HL-60/S4 treated with retinoic acid at 250 ng/mL for 4 days and 3 days (cell line): Measurements from ENCODE around the gene PABPN1L.

Experiments
- in situ Hi-C: fragments of 300-500 bp; cut with MboI; formaldehyde crosslinking; loops from 2 replicates; pipeline ENCODE4 v1.7.0; 2022; ENCODE audit warnings: low sequenced_read_pairs

PABPN1L gene, protein sequence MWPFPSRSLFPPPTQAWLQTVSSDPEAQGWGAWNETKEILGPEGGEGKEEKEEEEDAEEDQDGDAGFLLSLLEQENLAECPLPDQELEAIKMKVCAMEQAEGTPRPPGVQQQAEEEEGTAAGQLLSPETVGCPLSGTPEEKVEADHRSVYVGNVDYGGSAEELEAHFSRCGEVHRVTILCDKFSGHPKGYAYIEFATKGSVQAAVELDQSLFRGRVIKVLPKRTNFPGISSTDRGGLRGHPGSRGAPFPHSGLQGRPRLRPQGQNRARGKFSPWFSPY

GRCh38 chr16:88866151-88866920, at the start of gene PABPN1L:
Gene PABPN1L, minus strand, starts transcription at chr16:88866660. Its CDS starts 54 bp downstream, at chr16:88866606.
- in situ Hi-C loops: no loop called here

DNA sequence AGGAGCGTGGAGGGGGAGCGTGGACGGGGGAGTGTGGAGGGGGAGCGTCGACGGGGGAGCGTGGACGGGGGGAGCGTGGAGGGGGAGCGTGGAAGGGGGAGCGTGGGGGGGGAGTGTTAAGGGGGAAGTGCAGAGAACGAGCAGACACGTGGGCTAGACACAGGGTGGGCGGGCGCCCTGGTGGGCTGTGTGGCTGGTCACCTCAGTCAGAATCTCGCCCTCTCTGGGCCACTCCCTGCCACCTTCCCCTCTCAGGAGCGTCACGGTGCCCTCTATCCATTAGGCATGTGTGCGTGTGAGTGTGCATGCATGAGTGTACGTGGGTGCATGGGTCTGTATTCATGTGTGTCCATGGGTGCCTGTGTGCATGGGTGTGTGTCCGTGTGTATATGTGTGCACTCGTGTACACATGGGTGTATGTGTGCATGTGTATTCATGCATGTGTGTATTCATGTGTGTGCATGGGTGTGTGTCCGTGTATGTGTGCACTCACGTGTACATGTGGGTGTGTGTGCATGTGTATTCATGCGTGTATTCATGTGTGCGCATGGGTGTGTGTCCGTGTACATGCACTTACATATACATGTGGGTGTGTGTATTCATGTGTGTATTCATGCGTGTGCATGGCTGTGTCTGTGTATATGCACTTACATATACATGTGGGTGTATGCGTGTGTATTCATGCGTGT, 49.3 kb upstream of the PABPN1L start:
- in situ Hi-C loops: no loop called here

DNA sequence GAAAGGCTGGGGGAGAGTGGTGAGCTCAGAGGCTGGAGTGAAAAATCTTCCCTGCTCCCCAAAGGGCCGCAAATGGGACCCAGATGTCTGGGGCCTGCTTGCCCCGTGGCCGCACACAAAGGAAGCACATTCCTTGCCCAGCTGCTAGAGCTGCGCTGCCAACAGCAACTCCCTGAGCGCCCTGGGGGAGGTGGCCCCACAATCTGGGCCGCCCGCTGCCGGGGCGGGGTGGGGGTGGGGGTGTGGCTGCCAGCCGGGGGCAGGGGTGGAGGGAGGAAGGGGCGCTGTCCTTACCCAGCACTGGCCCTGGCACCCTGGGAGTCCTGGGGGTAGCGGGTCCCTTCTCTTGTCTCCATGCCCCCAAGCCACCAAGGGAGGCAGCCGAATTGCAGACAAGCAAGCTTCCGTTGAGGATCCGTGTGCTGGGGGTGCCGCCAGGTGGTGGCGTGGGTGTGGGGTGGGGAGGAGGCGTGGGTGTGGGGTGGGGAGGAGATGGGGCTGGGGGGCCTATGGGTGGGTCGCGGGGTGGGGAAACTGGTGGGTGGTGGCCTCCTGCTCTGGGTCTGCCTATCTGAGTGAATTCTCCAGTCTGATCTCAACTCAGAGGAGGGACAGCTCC, 48.4 kb upstream of the PABPN1L start:
- in situ Hi-C loops: no loop called here

DNA sequence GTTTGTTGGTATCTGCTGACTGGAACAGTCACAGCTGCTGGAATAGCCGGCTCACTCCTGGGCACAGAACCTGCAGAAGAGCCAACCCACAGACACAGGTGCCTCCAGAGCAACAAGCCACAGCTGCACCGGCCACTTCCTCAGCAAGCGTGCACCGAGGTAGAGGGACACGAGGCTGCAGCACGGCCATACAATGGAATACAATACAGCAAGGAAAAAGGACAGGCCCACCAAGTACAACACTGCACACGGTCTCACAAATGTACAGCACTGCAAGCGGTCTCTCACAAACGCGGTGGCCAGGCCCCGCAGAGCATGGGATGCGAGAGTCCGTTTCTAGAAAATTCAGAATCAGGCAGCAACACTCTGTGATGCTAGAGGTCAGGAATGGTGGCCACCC, 47.4 kb upstream of the PABPN1L start:
- in situ Hi-C loops: no loop called here

DNA sequence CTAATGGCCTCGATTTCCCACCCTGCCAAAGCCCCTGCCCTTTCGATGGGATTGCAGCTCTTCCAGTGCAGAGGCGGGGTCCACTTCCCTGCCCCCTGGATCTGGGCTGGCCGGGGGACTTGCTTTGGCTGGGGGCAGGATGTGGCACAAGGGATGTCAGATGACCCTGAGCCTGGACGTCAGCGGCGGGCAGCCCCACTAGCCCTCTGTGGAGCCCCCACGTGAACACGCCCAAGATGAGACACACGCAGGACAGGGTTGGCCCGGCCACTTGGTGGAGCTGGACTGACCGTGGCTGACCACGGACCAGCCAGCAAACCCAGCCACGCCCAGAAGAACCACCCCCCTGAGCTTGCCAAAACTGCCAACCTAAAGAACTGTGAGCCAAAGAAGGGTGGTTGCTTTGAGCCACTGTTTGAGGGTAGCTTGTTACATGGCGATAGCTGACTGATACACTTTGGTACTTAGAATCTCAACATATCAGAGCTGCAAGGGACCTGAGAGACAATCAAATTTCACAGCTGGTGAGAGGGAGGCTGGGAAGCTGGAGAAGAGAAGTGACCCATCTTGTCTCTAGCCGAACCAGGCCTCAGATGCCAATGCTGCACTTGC, 46.6 kb upstream of the PABPN1L start:
- in situ Hi-C loops: no loop called here

DNA sequence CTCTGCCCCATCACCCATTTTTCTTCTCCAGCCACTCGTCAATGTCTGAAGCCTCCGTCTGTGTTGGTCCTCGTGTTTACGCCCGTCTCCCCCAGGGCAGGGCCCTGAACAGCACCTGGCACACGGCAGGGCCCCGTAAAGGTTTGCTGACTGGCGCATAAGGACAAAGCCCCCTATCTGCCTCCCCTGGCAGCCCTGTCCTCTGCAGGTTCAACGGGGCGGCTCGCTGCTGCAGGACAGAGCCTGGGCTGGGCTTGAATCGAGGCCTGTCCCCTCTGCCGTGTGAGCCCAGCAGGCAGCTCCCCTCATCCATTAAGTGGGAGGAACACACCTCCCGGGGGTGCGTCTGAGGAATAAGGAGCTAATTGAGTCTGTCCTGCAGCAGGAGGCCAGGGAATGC, 46.1 kb upstream of the PABPN1L start:
- in situ Hi-C loops: no loop called here

GRCh38 chr16:88911946-88912310, 45.5 kb upstream of the PABPN1L start:
- in situ Hi-C loops: no loop called here

GRCh38 chr16:88911136-88911945, 44.9 kb upstream of the PABPN1L start:
- in situ Hi-C loops: no loop called here

DNA sequence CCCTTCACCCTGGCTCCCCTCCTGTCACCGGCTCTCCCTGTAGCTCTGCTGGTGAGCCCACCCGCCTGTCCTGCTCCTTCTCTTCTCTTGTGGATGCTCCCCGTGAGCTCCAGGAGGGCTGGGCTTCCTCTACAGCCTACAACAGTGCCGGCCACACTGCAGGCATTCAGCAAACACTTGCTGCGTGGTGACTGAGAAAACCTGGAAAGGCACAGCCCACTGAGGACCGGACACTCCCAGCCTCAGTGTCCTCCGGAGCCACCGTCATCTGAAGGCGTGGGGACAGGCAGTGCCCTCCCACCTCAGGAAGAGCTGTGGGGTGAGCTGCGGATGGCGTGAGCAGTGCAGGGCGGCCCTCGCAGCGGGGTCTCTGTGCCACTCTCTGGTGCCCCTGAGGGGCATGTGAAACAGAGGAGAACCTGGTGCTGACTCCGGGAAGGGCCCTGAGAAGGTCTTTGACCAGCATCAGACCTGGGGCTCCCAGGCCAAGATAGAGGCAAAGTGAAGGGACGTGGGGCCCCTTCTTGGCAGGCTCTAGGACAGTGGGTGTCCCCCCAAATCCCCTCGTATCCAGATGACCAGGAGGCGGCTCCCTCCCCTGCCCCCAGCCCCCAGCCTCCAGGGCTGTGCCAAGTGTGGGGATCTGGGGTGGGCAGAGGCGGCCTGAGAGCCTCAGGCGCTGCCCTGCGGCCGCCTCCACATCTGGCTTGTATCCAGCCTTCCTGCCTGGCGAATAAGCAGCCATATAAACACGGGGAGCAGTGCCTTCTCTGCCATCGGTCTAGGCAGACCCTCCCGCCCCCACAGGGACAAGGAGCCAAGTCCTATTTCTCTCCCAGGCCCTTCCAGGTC, 44.0 kb upstream of the PABPN1L start:
- in situ Hi-C loops: no loop called here

GRCh38 chr16:88909431-88910210, 43.2 kb upstream of the PABPN1L start:
- in situ Hi-C loops: no loop called here

GRCh38 chr16:88908307-88908706, 41.8 kb upstream of the PABPN1L start:
- in situ Hi-C loops: no loop called here

DNA sequence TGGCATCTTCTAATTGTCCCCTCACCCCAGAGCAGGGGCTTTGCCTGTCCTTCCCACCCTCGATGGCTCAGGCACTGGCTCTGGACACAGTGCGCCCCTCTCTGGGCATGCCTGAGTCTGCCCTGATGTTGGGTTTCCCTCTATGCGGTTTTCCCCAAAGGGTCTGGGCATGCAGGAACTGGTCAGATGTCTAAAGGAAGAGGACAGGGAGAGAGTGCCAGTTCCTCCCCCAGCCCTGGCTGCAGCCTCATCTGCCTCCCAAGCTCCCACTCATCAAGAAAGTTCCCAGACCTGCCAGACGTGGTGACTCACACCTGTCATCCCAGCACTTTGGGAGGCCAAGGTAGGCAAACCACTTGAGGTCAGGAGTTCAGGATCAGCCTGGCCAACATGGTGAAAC, 41.3 kb upstream of the PABPN1L start:
- in situ Hi-C loops: no loop called here

GRCh38 chr16:88906535-88907105, 40.2 kb upstream of the PABPN1L start:
- in situ Hi-C loops: no loop called here

DNA sequence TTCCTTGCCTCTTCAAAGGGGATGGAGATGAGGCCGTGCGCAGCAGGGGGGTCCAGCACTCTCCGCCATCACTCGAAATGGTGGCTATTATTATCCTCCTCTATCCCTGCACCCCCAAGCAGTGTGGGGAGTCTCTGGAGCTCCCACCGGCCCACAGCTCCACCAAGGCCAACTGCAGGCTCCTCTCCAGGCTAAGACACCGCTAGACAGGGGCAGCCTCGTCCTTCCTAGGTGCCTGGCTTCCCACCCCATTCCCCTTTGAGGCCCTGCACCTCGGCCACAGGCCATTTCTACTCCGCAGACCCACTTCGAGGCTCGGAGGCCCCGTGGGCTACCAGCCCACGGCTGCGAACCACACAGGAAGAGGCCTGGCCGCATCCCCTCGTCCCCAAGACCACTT, 39.6 kb upstream of the PABPN1L start:
- in situ Hi-C loops: no loop called here

- in situ Hi-C loops: no loop called here
Observed at GRCh38 chr16:88905563-88905962, 39.1 kb upstream of the PABPN1L start.

DNA sequence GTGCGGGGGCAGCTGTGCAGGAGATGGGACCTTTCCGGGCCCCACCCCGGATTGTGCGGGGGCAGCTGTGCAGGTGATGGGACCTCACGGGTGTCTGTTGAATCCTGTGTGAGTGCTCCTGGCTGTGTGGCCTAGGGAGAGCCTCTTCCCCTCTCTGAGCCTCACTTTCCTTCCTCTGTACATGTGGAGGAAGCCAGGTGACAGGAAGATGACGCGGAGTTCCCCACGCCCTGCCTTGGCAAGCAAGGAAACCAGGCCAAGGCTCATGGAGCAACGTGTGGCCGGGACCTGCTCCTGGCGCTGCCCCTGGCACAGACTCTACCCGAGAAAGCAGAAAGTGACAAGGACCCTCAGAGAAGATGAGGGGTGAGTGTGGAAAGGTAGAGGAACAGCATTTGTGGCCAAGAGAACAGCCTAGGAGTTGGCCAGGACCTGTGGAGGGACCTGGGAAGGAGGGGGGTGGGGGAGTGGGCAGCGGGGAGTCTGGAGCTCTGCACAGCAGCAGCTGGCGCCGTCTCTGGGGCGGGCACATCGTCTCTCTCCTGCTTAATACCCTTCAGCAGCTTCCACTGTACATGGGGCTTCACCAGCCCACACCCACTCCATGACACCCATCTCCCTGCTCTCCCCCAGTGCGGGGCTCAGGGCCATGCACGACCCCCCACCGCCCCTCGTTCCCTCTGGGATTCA, 38.4 kb upstream of the PABPN1L start:
- in situ Hi-C loops: no loop called here

DNA sequence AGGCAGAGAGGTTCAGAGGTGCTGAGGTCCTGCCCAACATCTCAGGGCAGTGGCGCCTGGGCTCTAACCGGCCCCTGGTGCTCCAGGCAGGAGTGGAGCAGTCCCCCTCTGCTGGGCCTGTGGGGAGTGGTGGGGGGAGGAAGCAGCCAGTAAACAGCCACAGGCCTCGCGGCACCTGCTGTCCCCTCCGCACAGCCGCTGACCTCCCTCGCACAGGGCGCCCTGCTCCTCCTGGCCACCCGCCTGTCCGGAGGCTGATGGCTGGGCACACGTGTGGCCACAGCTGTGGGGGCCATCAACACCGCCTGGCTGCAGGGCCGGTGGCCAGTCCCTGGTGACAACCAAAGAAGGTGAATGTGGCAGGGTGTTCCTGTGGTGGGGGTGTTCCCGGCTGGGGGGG, 36.8 kb upstream of the PABPN1L start:
- in situ Hi-C loops: no loop called here

GRCh38 chr16:88902744-88903143, 36.3 kb upstream of the PABPN1L start:
- in situ Hi-C loops: no loop called here
